Right lobe of liver (tissue), 6 donors: Measurements from ENCODE around the gene TNNC1. TPM values are rescaled to one million over a fixed set of nuclear protein-coding genes. Genes with fewer than 3 reads are reported as not detected.
A peak's percentile ranks its signal among the peaks of the same experiment; 100 is the strongest.

Experiments
- ATAC-seq, 4 donors: fragments of 200-7000 bp; cut with Tn5 transposase; one replicate each; pipeline ENCODE4 v1.9.1; 2020; ENCODE audit warnings: mild to moderate bottlenecking in 4 of 4, moderate library complexity in 4 of 4
- DNase-seq, 3 donors: peaks; one replicate each; pipeline ENCODE4 v3.0.0-alpha.2; 2020
- H3K27ac ChIP-seq, 3 donors: fragments of 200-600 bp; one replicate each; pipeline ENCODE4 v1.8.0; 2022
- H3K27me3 ChIP-seq, 2 donors: fragments of 200-600 bp; one replicate each; pipeline ENCODE4 v1.8.0; 2022
- H3K36me3 ChIP-seq, 4 donors: fragments of 200-600 bp; sonication (generic) in 1 of 4; one replicate each; pipeline versions ENCODE4 v1.5.1 to v1.8.0; 2017 to 2022; ENCODE audit warnings: control low read depth in 1 of 4
- H3K4me1 ChIP-seq, 4 donors: fragments of 200-600 bp; sonication (generic) in 1 of 4; one replicate each; pipeline versions ENCODE4 v1.5.1 to v1.8.0; 2017 to 2022; ENCODE audit warnings: control low read depth in 1 of 4
- H3K4me3 ChIP-seq, 3 donors: fragments of 200-600 bp; one replicate each; pipeline ENCODE4 v1.8.0; 2022
- H3K9me3 ChIP-seq, 4 donors: fragments of 200-600 bp; sonication (generic) in 1 of 4; one replicate each; pipeline versions ENCODE4 v1.5.1 to v1.8.0; 2017 to 2022; ENCODE audit warnings: control low read depth in 1 of 4
- POLR2A ChIP-seq: fragments of 450-650 bp; IDR thresholded peaks from one replicate; pipeline ENCODE4 v1.6.1; 2017; ENCODE audit warnings: antibody characterized with exemption, mild to moderate bottlenecking
- WGBS: methylation state at CpG from one replicate; pipeline ENCODE4 v1.1.6; 2018; ENCODE audit warnings: low coverage, low lambda C conversion rate; ENCODE audit not compliant: insufficient coverage; ENCODE audit errors: missing lambda C conversion rate; 5-methylcytosine and 5-hydroxymethylcytosine counted together
- intact Hi-C, 2 donors: fragments of 100-400 bp; cut with DNase I; formaldehyde crosslinking; loops; one replicate each; pipeline versions ENCODE4 v1.11.2 to v1.14.1; 2022
- total RNA-seq, 6 experiments: library from RNA; depleted of rRNA in 2 of 6; stranded (reverse); fragments of >200 nt in 2 of 6; fragmentation: NEBNext Ultra II Directional in 3 of 6; extraction: Animal tissue kit (Norgen Biotek cat#: 25700) in 3 of 6; gene quantifications; one replicate each; pipeline versions ENCODE4 v1.1.0 to v1.2.4, GENCODE V29; 2016 to 2023
- TF ChIP-seq, protein P1 (sequence below), 4 donors: fragments of 200-600 bp in 3 of 4; fragments of 450-650 bp in 1 of 4; IDR thresholded peaks; one replicate each; pipeline versions ENCODE4 v1.5.1 to v1.8.0; 2016 to 2022; ENCODE audit warnings: antibody characterized with exemption in 4 of 4, mild to moderate bottlenecking in 2 of 4
- donor health status: DM: no; HTN: yes; CAD: no.
- donor health status: DM: no; HTN: no; CAD: no.
- donor health status: DM: no; HTN: no; CAD: no.
- donor health status: DM: no; HTN: yes; CAD: no.
- donor health status: DM: no; HTN: yes; CAD: no.

TNNC1 gene
- total RNA-seq, 6 experiments from 2014 or later: 0.55 to 12.2 (median 1.3) TPM

DNA sequence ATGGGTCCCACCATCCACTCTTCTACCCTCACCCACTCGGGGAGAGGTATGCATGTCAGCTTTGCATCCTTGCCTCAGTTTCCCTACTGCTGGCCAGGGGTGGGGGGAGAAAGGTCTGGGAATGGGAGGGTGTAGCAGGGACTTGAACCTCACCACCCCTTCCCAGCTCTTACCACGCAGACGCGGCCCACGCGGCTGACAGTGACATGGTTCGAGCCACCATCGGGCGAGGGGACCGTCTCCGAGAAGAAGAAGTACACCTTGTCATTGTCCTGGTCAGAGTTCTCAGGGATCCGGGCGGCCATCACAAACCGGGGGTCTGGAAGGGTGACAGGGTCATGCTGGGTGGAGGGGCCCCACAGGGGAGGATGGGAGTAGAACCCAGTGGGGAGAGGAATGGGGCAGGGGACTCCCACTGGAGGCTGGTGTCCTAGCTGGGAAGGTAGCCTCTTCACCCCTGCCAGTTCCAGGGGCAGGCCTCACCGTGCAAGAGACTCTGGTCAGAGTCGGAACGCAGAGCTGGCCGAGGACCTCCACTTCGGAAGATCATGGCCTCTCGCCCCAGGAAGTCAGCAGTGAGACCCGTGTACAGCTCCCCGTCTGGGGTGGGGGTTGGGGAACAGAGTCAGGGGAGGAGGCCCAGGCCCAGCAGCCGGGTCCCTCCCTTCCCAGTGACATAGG, 12.6 kb downstream of the TNNC1 start:
- 86% methylated on average over 14 of the region's 23 CpGs for WGBS

DNA sequence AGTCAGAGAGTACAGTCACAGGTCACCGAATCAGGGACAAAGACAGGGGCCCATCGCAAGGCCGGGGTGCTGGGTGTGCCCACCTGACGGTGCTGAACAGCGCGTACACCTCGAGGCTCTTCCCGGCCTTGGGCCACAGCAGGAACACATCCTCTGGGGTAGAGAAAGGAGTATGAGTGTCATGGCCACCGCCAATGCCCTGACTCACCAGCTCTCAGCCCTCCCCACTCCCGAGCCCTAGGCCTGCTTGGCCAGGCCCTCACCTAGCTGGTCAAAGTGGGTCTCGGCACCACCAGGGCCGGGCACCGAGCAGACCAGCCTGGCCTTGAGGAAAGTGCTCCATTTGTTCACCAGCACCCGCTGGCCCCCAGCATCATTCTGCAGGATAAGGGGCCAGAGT, 13.2 kb downstream of the TNNC1 start:
- Histone ChIP-seq H3K4me1 (peaks cover 0 to 6% (median 2%) of the 10 kb centered on the region in 4 donors), H3K36me3 (no peaks in the 10 kb centered on the region), H3K4me3 (no peak overlapping the region), H3K27ac (no peak overlapping the region), H3K27me3 (no peaks in the 10 kb centered on the region), H3K9me3 (no peaks in the 10 kb centered on the region)
- TF ChIP-seq POLR2A: no peak
- TF ChIP-seq, protein P1, sequence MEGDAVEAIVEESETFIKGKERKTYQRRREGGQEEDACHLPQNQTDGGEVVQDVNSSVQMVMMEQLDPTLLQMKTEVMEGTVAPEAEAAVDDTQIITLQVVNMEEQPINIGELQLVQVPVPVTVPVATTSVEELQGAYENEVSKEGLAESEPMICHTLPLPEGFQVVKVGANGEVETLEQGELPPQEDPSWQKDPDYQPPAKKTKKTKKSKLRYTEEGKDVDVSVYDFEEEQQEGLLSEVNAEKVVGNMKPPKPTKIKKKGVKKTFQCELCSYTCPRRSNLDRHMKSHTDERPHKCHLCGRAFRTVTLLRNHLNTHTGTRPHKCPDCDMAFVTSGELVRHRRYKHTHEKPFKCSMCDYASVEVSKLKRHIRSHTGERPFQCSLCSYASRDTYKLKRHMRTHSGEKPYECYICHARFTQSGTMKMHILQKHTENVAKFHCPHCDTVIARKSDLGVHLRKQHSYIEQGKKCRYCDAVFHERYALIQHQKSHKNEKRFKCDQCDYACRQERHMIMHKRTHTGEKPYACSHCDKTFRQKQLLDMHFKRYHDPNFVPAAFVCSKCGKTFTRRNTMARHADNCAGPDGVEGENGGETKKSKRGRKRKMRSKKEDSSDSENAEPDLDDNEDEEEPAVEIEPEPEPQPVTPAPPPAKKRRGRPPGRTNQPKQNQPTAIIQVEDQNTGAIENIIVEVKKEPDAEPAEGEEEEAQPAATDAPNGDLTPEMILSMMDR (IDR thresholded peaks at IDR 0.05): no peak
- intact Hi-C loops: no loop called here
- 92% methylated on average over 6 of the region's 14 CpGs for WGBS
- DNase-seq (no peak), ATAC-seq (no peak)

More for the DNA sequence above, 12.6 kb downstream of the TNNC1 start:
- ATAC-seq: no peak
- Histone ChIP-seq H3K27ac (no peak overlapping the region), H3K4me3 (no peak overlapping the region), H3K36me3 (no peaks in the 10 kb centered on the region), H3K27me3 (no peaks in the 10 kb centered on the region), H3K9me3 (no peaks in the 10 kb centered on the region), H3K4me1 (peaks cover 0 to 6% (median 2%) of the 10 kb centered on the region in 4 donors)
- TF ChIP-seq, protein P1 (IDR thresholded peaks at IDR 0.05): no peak
- no peak for TF ChIP-seq POLR2A
- intact Hi-C loops: no loop called here
- no peak for DNase-seq

DNA sequence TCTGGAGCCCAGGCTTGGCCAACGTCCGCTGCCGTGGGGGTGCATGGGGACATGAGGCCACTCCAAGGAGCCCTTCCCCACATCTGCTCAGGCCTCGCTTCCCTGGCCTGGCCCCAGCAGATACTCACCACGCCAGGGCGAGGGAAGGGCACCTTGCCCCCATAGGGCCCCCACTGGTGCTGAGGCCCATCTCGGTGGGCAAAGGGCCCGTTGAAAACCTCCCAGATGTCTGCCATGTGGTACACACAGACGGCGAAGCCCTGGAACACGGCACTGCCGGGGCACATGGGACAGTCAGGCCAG, 13.6 kb downstream of the TNNC1 start:
- peaks cover 0 to 5% (median 2%) of the 10 kb centered on the region in 4 donors for H3K4me1 ChIP-seq
- intact Hi-C loops: no loop called here
- H3K27me3 ChIP-seq: no peaks in the 10 kb centered on the region
- H3K4me3 ChIP-seq: no peak overlapping the region
- no peaks in the 10 kb centered on the region for H3K36me3 ChIP-seq
- H3K27ac ChIP-seq: no peak overlapping the region
- no peak for DNase-seq
- no CpG with 5 or more reads among the region's 12 CpGs for WGBS
- TF ChIP-seq POLR2A: no peak
- TF ChIP-seq, protein P1 (IDR thresholded peaks at IDR 0.05): no peak
- H3K9me3 ChIP-seq: no peaks in the 10 kb centered on the region
- ATAC-seq: no peak

DNA sequence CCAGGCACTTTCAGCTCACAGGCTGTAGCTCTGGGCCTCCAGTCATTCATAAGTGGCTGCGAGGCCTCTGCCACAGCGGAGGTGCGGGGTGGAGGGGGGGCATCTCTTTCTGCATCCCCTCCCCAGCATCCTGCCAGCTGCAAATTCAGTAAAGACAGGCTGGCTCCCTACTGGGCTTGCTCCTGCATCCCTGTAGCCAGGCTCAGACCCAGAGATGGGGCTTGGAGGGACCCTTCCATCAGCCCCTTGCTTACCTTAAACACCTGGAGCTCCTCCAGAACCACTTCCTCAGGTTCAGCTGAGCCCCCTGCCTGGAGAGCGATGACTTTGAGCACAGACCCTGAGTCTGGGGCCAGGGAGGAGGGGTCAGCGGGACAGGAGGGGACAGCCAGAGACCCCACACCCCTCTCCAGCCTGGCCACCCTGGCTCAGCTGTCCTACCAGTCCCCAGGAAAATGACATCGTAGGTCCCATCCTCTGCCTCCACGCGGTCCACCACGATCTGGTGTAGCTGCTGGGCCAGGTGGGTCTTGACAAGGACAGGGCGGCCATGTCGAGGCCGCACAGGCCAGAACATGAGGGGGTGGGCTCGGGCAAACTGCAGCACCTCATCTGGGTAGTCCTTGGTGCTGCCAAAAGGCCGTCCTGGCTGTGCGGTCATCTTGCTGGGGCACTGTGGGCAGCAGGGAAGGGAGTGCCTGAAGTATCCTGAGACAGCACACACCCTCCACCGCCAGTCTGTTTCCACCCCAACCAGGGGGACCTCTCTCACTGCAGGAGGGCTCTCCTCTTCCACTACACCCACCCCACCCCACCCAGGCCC, 14.2 kb downstream of the TNNC1 start:
- Histone ChIP-seq H3K4me1 (no peaks in the 10 kb centered on the region), H3K36me3 (no peaks in the 10 kb centered on the region), H3K9me3 (no peaks in the 10 kb centered on the region), H3K4me3 (no peak overlapping the region), H3K27me3 (no peaks in the 10 kb centered on the region), H3K27ac (no peak overlapping the region)
- peak in 1 of 3 donors; percentile 38 for DNase-seq
- intact Hi-C loops: no loop called here
- TF ChIP-seq, protein P1 (IDR thresholded peaks at IDR 0.05): no peak
- TF ChIP-seq POLR2A: no peak
- no peak for ATAC-seq
- WGBS: 71% methylated on average over 4 of the region's 16 CpGs
